ENCODE data around the gene YKT6.
"Not testable (repeated sequence)": the region's sequence is repeated elsewhere in the genome, so short reads cannot be mapped to it uniquely, and the experiment has no call there.

YKT6 gene

DNA sequence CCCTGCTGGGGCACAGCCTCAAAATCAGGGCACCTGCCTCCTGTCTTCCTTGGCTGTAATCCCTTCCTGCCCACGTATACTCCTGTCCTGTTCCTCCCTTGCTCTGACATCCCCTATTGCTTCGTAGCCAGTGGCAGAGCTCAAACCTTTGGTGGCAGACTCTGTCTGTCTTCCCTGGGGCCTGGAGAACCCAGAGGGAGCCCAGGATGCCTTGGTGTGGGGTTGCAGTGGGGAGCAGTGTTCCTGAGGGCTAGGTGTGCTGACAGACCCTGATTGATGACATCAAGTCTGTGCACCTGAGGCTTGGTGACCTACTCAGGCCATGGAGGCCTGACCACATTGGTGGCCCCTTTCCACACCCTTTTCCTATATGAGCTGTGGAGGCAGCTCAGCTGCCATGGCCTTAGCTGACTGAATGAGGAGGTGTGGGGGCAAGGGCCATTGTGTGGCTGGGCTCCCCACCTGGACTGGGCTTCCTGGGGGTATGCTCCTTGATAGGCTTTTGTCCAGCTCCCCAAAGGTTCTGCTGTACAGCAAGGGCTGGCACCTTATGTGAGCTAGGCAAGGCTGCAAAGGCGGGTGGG lies 6.1 kb upstream of the YKT6 start:
- DNase-seq: no peak

DNA sequence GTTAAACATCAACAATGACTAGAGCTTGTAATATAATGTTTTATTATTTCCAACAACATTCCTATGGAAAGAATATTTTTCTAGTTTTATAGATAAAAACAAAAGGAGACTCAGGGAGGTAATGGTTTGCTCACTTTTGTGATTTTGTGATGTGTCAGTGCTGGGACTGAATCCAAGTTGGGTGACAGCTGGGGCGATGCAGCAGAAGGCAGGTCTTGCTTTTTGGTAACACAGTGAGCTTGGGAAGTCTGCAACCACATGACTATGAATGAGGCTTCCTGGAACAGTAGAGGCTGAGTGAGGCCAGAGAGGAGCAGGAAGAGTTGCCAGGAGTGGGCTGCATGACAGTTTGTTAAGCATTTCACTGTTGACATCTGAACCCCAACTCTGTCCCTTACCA lies 4.9 kb upstream of the YKT6 start:
- no peak for DNase-seq

DNA sequence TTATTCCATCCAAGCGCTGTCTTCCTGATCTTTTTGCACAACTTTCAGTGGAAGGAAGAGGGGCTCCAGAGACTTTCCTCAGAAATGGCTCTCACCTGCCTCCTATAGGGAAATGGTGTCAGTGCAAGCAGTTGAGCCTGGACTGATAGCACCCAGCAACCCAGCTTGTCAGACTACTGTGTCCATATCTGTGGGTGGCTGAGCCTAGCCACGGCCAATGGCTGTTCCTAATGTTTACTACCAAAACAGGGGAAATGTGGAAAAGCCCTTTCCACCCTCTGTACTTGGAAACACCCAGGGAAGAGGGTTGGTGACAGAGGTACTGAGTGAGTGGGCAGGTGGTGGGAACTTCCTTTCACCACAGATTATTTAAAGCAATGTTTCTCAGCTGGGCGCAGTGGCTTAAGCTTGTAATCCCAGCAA lies 4.3 kb upstream of the YKT6 start:
- DNase-seq: peak; percentile 82

DNA sequence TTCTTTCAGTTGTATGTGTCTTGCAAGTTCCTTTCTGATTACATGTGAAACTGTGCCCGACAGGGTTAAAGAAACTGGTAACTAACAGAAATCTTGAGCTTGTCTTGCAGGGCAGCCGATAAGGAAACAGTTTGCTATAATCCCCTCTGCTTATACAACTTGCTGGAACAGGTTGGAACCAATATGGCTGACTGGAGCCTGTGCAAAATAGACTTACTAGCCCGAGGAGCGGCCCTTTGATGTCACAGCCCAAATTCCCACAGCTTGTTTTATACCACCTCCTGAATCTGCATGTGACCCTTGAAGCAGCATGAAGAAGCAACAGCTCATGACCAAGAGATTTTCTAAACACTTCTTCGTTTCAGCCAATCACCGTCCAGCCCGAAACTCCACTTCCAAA lies 3.3 kb upstream of the YKT6 start:
- no peak for DNase-seq

DNA sequence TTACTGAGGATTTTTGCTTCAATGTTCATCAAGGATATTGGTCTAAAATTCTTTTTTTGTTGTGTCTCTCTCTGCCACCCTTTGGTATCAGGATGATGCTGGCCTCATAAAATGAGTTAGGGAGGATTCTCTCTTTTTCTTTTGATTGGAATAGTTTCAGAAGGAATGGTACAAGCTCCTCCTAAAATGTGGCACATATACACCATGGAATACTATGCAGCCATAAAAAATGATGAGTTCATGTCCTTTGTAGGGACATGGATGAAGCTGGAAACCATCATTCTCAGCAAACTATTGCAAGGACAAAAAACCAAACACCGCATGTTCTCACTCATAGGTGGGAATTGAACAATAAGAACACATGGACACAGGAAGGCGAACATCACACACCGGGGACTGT lies 615 bp upstream of the YKT6 start:
- not testable (repeated sequence) for DNase-seq

DNA sequence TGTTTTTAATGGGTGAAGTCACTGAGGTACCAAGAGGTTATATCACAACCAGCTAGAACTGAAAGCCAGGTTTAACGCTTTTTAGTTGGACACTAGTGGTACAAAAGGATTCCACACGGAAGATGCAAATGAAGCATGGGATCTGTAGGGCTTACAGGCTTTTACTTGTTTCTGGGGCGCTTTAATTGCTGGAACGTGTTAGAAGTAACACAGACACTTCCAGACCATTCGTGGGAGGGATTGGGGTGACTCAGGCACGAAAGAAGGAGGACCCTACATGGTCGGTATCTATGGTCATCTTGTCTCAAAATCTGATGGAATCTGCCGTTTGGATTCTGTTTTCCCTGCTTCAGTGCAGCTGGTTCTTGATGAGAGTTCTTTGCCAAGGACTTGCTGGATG lies 1.0 kb downstream of the YKT6 start:
- DNase-seq: no peak

DNA sequence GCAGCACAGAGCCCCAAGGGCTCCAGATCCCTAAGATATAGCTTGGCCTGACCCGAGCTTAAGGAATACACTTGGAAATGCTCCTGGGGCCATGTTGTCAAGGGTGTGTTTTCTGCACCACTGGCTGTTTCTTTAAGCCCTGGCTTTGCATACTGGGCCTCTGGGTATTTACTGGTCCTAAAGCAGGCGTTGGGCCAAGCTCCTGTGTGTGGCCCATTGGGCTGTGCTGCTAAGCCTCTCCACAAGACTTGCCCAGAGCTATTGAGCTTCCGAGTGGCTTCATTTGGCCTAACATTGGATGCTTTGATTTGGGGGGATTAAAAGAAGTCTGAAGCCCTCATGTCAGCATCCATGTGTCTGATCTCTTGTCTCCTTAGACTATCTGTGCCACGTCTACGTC lies 5.2 kb downstream of the YKT6 start:
- DNase-seq: no peak

DNA sequence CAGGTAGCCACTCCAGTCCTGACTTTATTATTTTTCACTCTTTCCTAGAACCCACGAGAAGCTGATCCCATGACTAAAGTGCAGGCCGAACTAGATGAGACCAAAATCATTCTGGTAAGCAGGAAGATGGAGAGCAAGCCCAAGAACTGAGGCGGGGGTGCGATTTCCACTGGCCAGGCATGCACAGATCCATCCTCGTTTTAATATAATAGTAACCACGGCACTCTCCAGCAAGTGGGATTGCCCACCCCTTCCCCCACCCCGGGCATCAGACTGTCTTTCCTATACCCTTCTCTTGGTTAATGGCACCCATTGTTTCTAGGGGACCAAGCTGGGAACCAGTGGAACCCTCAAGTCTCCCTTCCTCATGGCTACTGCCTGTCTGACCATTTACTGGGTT lies 7.3 kb downstream of the YKT6 start:
- no peak for DNase-seq

DNA sequence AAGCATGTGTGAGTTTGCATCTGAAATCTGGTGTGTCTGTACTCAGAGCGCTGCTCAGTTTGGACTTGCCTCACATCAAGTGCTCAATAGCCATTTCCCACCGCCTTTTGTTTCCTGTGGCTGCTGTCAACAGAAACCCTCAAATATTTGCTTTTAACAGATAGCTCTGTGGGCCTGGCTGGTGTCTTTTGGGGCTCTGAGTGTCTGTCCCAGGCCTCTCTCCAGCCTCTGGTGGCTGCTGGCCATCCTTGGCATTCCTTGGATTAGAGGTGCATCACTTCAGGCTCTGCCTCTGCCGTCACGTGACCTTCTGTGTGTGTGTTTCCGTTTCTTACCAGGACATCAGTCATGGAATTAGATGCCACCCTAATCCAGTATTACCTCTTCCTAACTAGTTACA lies 9.3 kb downstream of the YKT6 start:
- DNase-seq: no peak

DNA sequence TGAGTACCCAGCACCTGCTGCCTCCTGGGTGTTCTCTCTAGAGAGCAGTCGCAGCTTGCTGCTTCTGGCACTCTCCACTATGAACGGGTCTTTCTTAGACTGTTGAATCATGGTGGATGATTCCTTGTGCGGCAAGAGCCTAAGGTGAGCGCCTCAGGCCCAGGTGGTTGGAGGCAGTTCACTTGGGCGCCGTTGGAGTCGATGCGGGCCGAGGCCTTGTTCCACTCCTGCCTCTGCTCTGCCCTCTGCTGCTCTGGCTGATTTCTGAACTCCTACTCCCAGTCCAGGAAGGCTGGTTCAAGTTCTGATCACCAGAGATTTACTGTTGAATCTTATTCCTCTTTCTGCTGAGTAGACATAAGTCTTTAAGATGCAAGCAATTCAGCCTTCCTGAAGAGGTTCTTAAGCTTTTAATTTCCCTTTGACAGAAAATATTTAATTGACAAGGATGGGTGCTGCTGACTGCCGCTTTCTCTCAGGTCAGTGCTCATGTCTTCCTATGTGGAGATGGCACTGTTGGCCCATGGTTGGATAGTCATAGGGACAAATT lies 10.4 kb downstream of the YKT6 start:
- DNase-seq: no peak

DNA sequence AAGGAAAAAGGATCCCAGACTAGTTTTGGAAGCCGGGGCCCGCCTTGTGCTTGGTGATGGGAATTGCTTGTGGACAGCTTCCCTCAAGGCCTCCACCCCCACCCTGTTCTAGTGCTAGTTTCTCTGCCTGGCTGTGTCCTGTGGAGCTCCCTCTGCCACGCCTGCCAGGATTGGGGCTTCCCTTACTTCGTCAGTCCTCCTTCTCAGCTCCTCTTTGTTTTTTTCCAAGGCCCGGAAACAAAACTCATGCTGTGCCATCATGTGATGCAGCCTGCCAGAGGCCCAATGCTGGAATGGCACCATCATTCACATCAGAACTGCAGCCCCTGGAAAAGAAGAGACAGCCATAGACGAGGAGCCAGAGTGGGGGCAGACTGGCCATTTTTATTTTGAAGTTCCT lies 11.2 kb downstream of the YKT6 start:
- DNase-seq: no peak

DNA sequence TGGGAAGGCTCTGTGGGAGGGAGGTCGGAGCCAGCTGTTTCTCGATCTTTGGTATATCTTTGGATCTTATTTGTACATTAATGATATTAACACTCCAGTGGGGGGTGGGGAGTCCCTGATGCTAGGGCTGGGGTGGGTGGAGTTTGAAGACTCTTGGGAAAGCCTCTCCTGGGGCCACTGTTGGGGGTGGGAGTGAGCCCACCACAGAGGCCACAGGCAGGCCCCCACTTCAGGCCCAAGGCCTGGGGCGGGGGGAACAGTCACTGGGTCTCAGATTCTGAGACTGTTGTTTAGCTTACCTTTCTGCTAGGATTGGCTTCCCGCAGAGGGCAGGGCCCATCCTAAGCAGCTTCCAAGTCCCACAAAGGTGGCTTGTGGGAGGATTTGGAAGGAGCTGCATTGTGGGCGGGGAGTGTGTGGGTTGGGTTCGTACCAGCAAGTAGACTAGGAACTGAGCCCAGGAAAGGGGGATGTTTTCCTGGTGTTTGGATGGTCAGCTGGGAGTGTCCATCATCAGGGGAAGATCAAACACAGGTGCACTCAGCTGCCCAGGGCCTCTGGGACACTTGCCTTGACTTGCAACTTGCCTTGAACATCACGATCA lies 11.9 kb downstream of the YKT6 start:
- no peak for DNase-seq

DNA sequence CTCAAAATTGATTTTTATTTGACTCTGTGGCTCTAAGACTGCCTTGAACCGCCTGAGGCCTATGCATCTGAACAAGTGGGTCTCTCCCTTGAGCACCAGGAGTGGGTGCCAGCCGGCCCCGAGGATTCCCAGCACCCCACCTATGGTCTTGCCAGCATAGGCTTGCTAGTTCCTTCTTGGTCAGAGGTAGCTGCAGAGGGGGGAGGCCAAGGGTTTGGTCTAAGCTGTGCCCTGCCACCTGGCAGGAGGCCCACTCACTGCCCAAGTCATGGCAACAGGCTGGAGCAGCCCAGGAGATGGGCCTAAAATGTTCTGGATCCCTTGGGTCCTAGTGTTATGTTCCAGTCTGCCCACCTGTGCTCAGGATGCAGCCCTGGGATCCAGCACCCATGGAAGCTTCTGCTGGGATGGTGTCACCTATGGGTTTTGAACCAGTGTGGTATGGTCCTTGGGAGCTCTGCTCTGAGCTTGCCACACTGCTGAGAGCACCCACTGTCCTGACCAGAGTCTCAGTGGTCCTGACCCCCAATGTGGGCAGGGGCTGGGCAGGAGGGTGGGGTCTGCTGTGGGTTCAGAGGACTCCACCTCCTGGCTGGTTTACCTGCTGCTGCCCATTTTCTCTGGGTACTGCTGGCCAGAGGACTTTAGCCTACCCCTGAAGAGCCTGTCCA lies 12.6 kb downstream of the YKT6 start:
- DNase-seq: no peak

DNA sequence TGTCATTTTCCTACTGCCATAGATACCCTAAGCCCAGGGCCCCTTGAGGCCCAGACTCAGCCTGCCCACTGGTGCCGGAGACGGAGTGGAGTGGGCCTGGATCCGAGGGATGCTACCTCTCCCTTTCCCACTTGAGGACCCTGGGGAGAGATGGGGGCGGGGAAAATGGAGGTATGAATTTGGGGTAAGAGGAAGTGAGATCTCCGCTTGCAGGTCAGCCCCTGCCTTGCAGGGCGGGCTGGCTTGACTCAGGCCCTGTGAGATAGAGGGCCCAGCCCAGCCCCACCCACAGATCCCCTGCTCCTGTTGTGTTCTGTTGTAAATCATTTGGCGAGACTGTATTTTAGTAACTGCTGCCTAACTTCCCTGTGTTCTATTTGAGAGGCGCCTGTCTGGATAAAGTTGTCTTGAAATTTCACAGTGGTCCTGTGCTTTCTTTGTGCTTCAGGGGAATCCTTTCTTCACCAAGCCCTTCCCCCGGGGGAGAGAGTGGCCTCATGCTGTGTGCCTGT lies 13.2 kb downstream of the YKT6 start:
- no peak for DNase-seq

DNA sequence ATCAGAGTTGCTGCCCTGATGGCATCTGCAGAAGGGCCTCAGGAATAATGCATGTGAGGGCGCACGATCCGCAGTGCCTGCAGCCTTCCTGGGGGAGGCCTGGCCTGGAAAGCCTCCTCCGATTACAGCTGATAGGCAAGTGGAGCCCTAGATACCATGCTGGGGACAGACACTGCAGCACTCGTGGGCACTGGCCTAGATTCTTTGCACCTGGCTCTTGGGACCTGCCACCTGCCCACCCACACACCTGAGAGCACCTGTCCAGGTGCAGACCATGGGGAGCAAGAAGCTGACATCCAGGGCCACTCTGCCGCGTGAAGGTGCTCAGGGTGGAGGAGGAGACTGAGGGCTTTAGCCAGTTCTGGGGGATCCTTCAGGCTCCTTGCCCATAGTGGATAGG lies 14.8 kb downstream of the YKT6 start:
- DNase-seq: no peak

DNA sequence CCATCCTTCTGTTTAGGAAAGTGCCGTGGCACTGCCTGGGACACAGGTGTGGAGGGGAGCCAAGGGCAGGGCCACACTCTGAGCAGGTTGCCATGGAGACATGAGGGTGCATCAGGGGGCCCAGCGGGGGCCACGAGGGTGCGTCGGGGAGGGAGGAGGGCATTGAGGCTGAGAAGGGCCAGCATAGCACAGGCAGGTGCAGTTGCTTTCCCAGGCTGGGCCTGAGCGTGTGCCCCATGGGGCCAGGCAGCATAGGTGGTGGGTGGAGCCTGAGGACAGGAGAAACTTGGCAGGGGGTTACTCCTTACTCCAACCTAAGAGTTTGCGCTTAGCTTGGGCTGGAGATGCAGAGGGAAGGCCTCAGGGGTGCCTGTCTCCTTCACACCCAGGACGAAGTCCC lies 15.2 kb downstream of the YKT6 start:
- no peak for DNase-seq

DNA sequence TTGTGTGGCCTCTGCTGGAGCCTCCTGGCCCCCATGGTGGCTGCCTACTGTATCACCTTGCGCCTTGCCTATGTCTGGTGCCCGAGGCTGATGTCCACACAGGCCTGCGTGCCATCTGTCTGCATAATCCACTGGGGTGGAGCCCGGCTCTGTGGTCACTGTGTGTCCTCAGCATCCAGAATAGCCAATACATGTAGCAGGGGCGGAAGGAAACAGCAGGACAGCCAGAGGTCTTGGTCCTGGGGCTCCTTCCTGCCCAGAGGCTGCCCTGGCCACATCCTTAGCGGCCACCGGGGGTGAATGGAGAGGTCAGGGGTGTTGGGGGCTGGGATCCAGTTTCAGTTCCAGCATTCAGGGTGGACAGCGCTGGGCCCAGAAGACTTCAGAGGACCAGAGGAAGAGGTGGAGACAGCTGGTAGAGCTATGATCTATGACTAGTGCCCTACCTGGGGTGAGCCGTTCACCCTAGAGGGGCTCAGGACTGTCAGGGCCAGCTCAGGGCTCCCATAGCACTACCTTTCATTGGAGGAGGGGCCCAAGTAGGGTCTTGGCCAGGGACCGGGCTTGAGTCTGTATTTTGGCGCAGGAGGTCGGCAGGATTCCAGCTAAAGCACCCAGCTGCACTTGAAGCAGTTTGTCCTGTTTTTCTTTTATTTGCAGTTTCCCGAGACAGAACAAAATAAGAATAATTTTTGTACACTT lies 15.9 kb downstream of the YKT6 start:
- no peak for DNase-seq

DNA sequence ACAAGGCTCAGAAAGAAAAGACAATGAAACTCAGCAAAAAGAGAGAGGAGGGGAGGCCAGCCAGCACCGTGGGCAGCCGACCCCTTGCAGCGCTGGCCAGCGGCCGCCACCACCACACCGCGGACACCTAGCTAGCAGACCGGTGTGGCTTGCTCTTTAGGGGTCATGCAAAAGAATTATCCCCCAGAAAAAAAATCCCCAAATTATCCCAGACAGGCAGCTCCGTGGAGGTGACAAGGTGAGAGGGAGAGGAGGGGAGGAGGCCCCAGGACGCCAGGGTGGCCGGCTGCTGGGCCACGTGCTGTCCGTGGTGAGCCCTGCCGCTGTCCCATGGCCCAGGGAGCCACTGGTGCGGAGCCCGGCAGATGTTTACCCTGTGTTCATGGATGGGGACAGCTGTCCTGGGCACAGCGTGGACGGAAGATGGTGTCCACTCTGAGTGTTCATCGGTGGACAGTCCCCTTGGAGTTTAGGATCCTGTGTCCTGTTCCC lies 16.5 kb downstream of the YKT6 start:
- no peak for DNase-seq

DNA sequence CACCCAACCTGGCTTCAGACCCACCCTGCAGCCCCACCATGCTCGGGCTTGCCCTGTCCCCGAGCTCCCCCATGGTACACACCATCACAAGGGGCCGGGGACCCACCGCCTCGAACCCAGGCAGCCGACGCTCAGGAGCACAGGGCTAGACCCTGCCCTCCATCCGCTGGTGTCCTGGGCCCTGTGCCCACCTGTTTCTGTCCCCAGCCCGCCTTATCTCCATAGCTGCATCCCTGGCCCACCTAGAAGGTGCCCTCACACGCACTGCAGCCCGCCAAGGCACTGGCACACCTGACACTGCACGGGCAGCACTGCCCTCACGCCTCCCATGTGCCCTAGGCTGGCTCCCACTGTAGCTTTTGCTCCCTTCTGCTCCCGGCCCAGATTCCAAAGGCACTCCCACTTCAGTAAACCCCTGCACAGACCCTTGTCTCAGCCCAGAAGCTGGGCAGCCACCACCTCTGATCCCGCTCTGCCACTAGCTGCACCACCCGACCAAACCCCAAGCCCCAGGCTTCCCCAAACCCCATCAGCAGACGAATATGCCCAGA lies 17.1 kb downstream of the YKT6 start:
- DNase-seq: no peak

DNA sequence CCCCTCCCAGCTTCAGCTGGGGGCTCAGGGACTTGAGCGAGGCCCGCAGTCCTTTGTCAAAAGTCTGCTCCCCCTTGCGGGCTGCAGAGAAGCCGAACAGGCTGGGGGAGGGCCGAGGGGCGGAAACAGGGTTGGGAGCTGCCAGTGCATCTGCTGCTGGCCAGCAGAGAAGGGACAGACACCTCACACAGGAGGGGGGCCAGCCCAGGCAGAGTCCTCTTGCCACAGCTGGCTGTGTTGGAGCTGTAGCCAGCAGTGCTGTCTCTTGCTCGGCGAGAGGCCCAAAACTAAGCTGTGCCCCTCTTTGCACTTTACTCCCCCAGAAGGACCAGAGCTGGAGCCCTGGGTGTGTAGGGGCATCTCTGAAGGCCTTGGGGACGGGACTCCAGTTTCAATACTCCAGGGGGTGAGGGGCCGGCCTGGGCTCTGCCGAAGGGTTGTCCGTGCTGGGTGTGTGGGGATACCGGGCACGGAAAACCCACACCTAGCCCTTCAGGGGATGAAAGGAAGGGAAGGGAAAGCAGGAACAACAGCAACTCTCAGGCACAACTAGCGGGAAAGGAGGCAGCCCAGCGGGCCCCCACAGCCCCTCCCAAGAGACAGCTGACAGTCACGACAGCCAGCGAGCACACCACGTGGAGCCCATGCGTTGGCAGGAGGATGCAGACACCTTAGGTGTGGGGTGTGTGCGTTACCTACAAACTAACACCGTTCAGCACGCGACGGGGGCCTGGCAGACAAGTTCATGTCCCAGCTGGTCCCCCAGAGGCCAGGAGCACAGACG lies 17.8 kb downstream of the YKT6 start:
- DNase-seq: peak; percentile 67

DNA sequence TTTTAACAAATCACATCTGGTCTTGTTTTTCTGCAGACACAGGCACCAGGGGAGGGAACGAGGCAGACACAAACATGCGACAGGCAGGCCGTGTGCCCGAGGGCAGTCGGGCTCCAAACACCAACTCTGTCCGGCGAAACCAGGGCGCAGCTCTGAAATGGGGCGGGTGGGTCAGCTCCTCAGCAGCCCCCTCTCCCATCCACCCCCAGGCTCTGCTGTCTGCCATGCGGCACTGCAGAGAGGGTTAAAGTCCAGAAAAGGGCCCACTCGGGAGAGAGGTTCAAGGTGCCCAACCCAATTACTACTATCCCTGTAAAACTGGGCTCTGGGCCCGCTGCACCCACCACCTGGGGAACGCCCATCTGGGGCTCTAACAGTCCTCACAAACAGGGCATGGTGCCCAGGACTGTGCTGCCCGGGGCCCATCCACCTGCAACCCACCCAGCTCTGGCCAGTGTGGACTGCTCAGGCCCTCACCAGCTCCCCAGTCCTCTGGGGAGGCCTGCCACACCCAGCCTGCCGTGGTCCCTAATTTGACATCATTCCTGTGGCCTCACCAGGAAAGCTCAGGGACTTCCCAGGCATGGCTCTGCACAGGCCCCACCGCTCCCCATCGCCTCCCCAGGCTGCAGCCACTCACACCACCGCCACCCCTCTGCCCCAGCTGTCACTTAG lies 18.7 kb downstream of the YKT6 start:
- DNase-seq: no peak

DNA sequence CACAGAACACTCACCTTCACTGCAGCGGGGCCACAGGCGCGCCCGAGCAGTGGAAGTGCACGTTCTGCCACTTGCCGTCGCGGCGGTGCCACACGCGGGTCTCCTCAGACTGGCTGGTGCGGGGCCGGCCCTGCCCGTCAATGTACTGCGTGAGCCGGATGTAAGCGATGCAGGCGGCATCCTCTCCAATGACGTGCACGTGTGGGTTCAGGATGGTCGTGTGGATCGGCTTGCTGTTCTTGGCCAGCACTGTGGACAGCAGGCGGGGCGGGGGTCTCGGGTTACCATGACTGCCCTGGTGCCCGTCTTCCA lies 19.2 kb downstream of the YKT6 start:
- DNase-seq: no peak

Data from eye (tissue), 1 donor.